Endothelial cell of umbilical vein (primary cell): ENCODE data around the gene SYNPO. TPM values are rescaled to one million over a fixed set of nuclear protein-coding genes. Genes with fewer than 3 reads are reported as not detected.

Experiments
- BruUV-seq: library from RNA; stranded (reverse); fragments of 400-500 nt; replicated peaks from 2 replicates; lab custom pipeline; 2021; lab: Mats Ljungman, UMichigan
- CTCF ChIA-PET: fragments of 300-600, 350-600 bp; sonication (Branson Sonifier 250); formaldehyde crosslinking; loops from one replicate; lab custom pipeline; 2021; ENCODE audit warnings: antibody characterized with exemption, inconsistent platforms; lab: Charles Lee
- POLR2A ChIA-PET: fragments of 300-600, 350-600 bp; sonication (Branson Sonifier 250); formaldehyde crosslinking; loops from one replicate; lab custom pipeline; 2021; ENCODE audit warnings: antibody characterized with exemption, inconsistent platforms; lab: Charles Lee
- DNase-seq: peaks from one replicate; pipeline ENCODE4 v3.0.0-alpha.2; 2011; ENCODE audit warnings: low read depth, low spot score
- FAIRE-seq: peaks from 2 replicates; lab custom pipeline; 2011; peaks lifted over from hg19 to GRCh38; lab: Jason Lieb, UNC
- H2AFZ ChIP-seq: 2 replicates; pipeline ENCODE4 v1.6.0; 2012; ENCODE audit warnings: low read depth, low read length, control low read depth, inconsistent platforms
- H3K27ac ChIP-seq: 2 replicates; pipeline ENCODE4 v1.5.1; 2011; ENCODE audit warnings: low read depth, mild to moderate bottlenecking, control low read depth, low read length, moderate library complexity; ENCODE audit not compliant: insufficient read depth
- H3K27me3 ChIP-seq, 2 experiments: 2 replicates each; pipeline versions ENCODE4 v1.6.0 to v1.6.1; 2011; ENCODE audit warnings: low read length in 2 of 2, mixed read lengths in 1 of 2; ENCODE audit not compliant: control insufficient read depth in 2 of 2, insufficient read depth in 2 of 2
- H3K36me3 ChIP-seq, 2 experiments: 2 replicates in 1 of 2; 3 replicates in 1 of 2; pipeline ENCODE4 v1.5.1; 2011; ENCODE audit warnings: low read length in 2 of 2, mild to moderate bottlenecking in 1 of 2, moderate library complexity in 1 of 2; ENCODE audit not compliant: control insufficient read depth in 2 of 2, insufficient read depth in 2 of 2; ENCODE audit errors: extremely low read depth in 1 of 2
- H3K4me1 ChIP-seq: 3 replicates; pipeline ENCODE4 v1.5.1; 2011; ENCODE audit warnings: mild to moderate bottlenecking, low read length; ENCODE audit not compliant: control insufficient read depth, insufficient read depth; ENCODE audit errors: extremely low read depth
- H3K4me2 ChIP-seq: 2 replicates; pipeline ENCODE4 v1.6.1; 2011; ENCODE audit warnings: low read length, control low read depth, mixed read lengths; ENCODE audit not compliant: insufficient read depth
- H3K4me3 ChIP-seq, 3 experiments: fragments of 200-600 bp in 1 of 3; sonication (generic), shearing (Covaris generic) in 1 of 3; replicated peaks in 1 of 3; 2 replicates each; pipeline ENCODE4 v1.5.1; 2011 to 2016; ENCODE audit warnings: control low read depth in 3 of 3, low read length in 3 of 3, mild to moderate bottlenecking in 2 of 3, inconsistent platforms in 1 of 3, low read depth in 1 of 3, moderate library complexity in 1 of 3; ENCODE audit not compliant: insufficient read depth in 1 of 3
- H3K79me2 ChIP-seq: 2 replicates; pipeline ENCODE4 v1.6.0; 2012; ENCODE audit warnings: low read length, inconsistent platforms; ENCODE audit not compliant: control insufficient read depth, insufficient read depth
- H3K9ac ChIP-seq: replicated peaks from 2 replicates; pipeline ENCODE3; 2011; ENCODE audit warnings: low read length, control low read depth; ENCODE audit not compliant: insufficient read depth; ENCODE audit errors: extremely low read depth
- H3K9me1 ChIP-seq: replicated peaks from 3 replicates; pipeline ENCODE4 v1.6.0; 2011; ENCODE audit warnings: mild to moderate bottlenecking, low read length; ENCODE audit not compliant: control insufficient read depth, insufficient read depth; ENCODE audit errors: extremely low read depth
- H3K9me3 ChIP-seq: replicated peaks from 2 replicates; pipeline ENCODE4 v1.5.1; 2012; ENCODE audit warnings: low read length, inconsistent platforms; ENCODE audit not compliant: control insufficient read depth, insufficient read depth
- H4K20me1 ChIP-seq: replicated peaks from 2 replicates; pipeline ENCODE3; 2011; ENCODE audit warnings: mild to moderate bottlenecking, low read length; ENCODE audit not compliant: control insufficient read depth, insufficient read depth; ENCODE audit errors: extremely low read depth
- EZH2 ChIP-seq: IDR thresholded peaks from 2 replicates; pipeline ENCODE4 v1.6.1; 2012; ENCODE audit warnings: borderline replicate concordance, low read depth, mild to moderate bottlenecking, moderate library complexity, low read length, inconsistent platforms; ENCODE audit not compliant: severe bottlenecking
- FOS ChIP-seq: IDR thresholded peaks from 2 replicates; pipeline ENCODE4 v1.6.1; 2011; ENCODE audit warnings: mild to moderate bottlenecking, low read length, moderate library complexity, borderline replicate concordance; ENCODE audit not compliant: insufficient read depth
- GATA2 ChIP-seq: IDR thresholded peaks from 2 replicates; pipeline ENCODE4 v1.7.0; 2011; ENCODE audit warnings: low read depth, mild to moderate bottlenecking, moderate library complexity, mixed read lengths, low read length; ENCODE audit not compliant: insufficient read length, insufficient read depth
- JUN ChIP-seq: IDR thresholded peaks from 2 replicates; pipeline ENCODE4 v1.6.1; 2011; ENCODE audit warnings: borderline replicate concordance, low read depth; ENCODE audit not compliant: insufficient read length, insufficient read depth
- MYC ChIP-seq: IDR thresholded peaks from one replicate; pipeline ENCODE4 v1.6.1; 2011; ENCODE audit warnings: mild to moderate bottlenecking, low read depth, low read length
- POLR2A ChIP-seq: IDR thresholded peaks from 2 replicates; pipeline ENCODE4 v1.6.1; 2012; ENCODE audit warnings: low read depth, mild to moderate bottlenecking, control low read depth, low read length
- POLR2AphosphoS5 ChIP-seq: IDR thresholded peaks from 2 replicates; pipeline ENCODE4 v1.6.1; 2012; ENCODE audit warnings: low read depth, mild to moderate bottlenecking, control low read depth, low read length, moderate library complexity; ENCODE audit not compliant: insufficient read depth
- dilution Hi-C: fragments of 300-500 bp; cut with MboI; formaldehyde crosslinking; loops from one replicate; pipeline ENCODE4 v1.15.0; 2019; ENCODE audit warnings: low sequenced_read_pairs; ENCODE audit not compliant: extremely low pct_ligation_motif_present
- intact Hi-C: fragments of 100-400 bp; cut with micrococcal nuclease; formaldehyde crosslinking; loops from one replicate; pipeline ENCODE4 v1.10.0; 2022
- polyA plus RNA-seq, 4 experiments: library from polyadenylated mRNA; depleted of rRNA in 3 of 4; stranded (reverse) in 3 of 4; unstranded in 1 of 4; fragments of >200 nt; gene quantifications; 2 replicates each; pipeline versions ENCODE4 v1.2.1 to v1.2.3, GENCODE V29; 2011 to 2012; ENCODE audit warnings: missing spikeins in 1 of 4
- total RNA-seq: library from RNA; stranded (reverse); gene quantifications from 2 replicates; pipeline ENCODE4 v1.2.3, GENCODE V29; 2021
- TF ChIP-seq, protein P1 (sequence below), 2 donors: IDR thresholded peaks; 1 replicate in 1 of 2; 2 replicates in 1 of 2; pipeline ENCODE4 v1.5.1; 2011; ENCODE audit warnings: low read length in 2 of 2, mild to moderate bottlenecking in 2 of 2, moderate library complexity in 2 of 2, control low read depth in 1 of 2, inconsistent platforms in 1 of 2, low read depth in 1 of 2; ENCODE audit not compliant: insufficient read depth in 1 of 2; ENCODE audit errors: extremely low read depth in 1 of 2
- TF ChIP-seq, protein P2 (sequence below): IDR thresholded peaks from 2 replicates; pipeline ENCODE4 v1.6.1; 2011; ENCODE audit not compliant: insufficient read depth, insufficient read length

The SYNPO gene
- total and polyA plus RNA-seq, 2 donors (not counting 3 experiments of a cell fraction or from before 2014, with no cell fraction given), result 68.4 to 121 TPM

DNA sequence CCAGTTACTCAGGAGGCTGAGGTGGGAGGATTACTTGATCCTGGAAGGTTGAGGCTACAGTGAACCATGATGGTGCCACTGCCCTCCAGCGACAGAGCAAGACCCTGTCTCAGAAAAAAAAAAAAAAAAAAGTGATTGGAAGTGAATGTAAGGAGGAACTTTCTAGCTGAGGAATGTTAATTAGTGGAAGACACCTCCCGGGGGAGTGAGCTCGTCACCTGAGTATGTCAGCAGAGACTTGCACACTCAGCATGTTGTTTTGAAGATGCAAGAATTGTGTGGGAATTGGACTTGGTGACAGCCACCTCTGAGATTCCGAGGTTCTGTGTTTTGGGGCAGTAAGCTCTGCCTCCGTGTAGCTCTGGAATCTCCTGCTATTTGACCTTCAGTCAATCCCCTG, 3.6 kb downstream of the SYNPO start:
- no peaks in the 10 kb centered on the region for H3K9me3 ChIP-seq
- H3K27me3 ChIP-seq, result no peaks in the 10 kb centered on the region
- intact Hi-C loops, result no loop called here
- H2AFZ ChIP-seq, result no peak overlapping the region
- ChIA-PET CTCF (interaction anchor here (0.7 to 6.8 kb wide), 6 partner anchors 9 to 99 kb away, joined by 3 to 52 read pairs (median 25); no protein-coding TSS in a partner anchor), POLR2A (no interaction called here)
- DNase-seq, result no peak
- no peak for FAIRE-seq
- H3K27ac ChIP-seq, result peak overlapping the region; percentile 28
- no peak for TF ChIP-seq FOS
- no peak for TF ChIP-seq EZH2
- TF ChIP-seq, protein P1, sequence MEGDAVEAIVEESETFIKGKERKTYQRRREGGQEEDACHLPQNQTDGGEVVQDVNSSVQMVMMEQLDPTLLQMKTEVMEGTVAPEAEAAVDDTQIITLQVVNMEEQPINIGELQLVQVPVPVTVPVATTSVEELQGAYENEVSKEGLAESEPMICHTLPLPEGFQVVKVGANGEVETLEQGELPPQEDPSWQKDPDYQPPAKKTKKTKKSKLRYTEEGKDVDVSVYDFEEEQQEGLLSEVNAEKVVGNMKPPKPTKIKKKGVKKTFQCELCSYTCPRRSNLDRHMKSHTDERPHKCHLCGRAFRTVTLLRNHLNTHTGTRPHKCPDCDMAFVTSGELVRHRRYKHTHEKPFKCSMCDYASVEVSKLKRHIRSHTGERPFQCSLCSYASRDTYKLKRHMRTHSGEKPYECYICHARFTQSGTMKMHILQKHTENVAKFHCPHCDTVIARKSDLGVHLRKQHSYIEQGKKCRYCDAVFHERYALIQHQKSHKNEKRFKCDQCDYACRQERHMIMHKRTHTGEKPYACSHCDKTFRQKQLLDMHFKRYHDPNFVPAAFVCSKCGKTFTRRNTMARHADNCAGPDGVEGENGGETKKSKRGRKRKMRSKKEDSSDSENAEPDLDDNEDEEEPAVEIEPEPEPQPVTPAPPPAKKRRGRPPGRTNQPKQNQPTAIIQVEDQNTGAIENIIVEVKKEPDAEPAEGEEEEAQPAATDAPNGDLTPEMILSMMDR (IDR thresholded peaks at IDR 0.05; ENCODE audit: extremely low read depth in 1 of 2, insufficient read depth in 1 of 2, low read depth in 1 of 2, low read length in 2 of 2), result no peak
- no peak for TF ChIP-seq POLR2A
- no peak for TF ChIP-seq POLR2AphosphoS5
- no peak for TF ChIP-seq JUN
- TF ChIP-seq, protein P2, sequence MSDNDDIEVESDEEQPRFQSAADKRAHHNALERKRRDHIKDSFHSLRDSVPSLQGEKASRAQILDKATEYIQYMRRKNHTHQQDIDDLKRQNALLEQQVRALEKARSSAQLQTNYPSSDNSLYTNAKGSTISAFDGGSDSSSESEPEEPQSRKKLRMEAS, result no peak
- no peak for TF ChIP-seq GATA2
- TF ChIP-seq MYC, result no peak
- no TSS peak for BruUV-seq
- H3K36me3 ChIP-seq, result peaks cover 4 to 24% of the 10 kb centered on the region in 2 experiments
- H4K20me1 ChIP-seq, result no peaks in the 10 kb centered on the region
- peak overlapping the region; percentile 34 for H3K4me2 ChIP-seq
- H3K9ac ChIP-seq, result peak overlapping the region; percentile 12
- no peaks in the 10 kb centered on the region for H3K9me1 ChIP-seq
- dilution Hi-C loops, result no loop called here
- H3K4me1 ChIP-seq, result peaks cover 53% of the 10 kb centered on the region
- H3K4me3 ChIP-seq, result no peak overlapping the region
- H3K79me2 ChIP-seq, result peaks cover 53% of the 10 kb centered on the region
